Measurements from ENCODE around the gene BTBD2. TPM values are rescaled to one million over a fixed set of nuclear protein-coding genes. Genes with fewer than 3 reads are reported as not detected.

The BTBD2 gene
- total RNA-seq, 3 donors from 2014 or later, result 12.6 to 17.2 (median 14.4) TPM

- no peaks in the 10 kb centered on the region for H3K36me3 Mint-ChIP-seq (ENCODE audit: insufficient read depth)
- peaks cover 15% of the 10 kb centered on the region for H3K4me1 Mint-ChIP-seq (ENCODE audit: low read depth)
- ATAC-seq, result no peak
- DNase-seq, result no peak
- no peaks in the 10 kb centered on the region for H3K27me3 Mint-ChIP-seq (ENCODE audit: low read depth)
- no peak overlapping the region for H3K4me3 Mint-ChIP-seq
- no peaks in the 10 kb centered on the region for H3K9me3 Mint-ChIP-seq
Measured at GRCh38 chr19:1961000-1961883, 54.3 kb downstream of the BTBD2 start.

DNA sequence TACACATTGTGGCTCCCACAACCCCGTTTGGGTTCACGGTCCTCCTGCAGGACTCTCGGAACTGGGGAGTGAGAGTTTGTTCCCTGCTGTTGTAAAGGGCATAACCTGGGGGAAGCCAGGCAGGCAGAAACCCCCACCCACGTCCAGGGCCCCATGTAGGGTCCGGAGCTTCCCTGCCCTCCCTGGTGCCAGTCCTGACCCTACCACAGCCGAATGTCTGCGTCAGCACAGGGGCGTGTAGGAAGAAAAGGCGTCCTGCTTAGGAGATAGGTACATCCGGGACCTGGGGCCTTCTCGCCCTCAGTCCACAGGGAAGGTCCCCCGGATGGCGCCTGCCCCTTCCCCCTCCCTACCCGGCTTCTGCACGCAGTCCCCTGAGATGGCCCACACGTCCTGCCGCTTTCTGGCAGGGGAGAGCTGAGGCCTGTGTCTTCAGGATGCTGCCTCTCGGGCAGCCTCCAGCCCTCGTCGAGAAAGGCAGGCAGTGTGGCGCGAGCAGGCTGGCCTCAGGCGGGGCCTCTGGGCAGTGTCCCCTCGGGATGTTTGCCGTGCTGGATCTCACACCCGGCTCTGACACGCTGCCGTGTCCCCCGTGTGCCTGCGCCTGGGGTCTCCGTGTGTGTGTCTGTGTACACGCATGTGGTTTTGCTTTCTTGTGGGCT, 55.5 kb downstream of the BTBD2 start:
- no peaks in the 10 kb centered on the region for H3K27me3 Mint-ChIP-seq (ENCODE audit: low read depth)
- no peak for DNase-seq

GRCh38 chr19:1957562-1958248, 57.8 kb downstream of the BTBD2 start:
- DNase-seq (no peak), ATAC-seq (no peak)
- Mint-ChIP-seq H3K4me1 (ENCODE audit: low read depth) (peaks cover 10% of the 10 kb centered on the region), H3K9me3 (no peaks in the 10 kb centered on the region), H3K36me3 (ENCODE audit: insufficient read depth) (no peaks in the 10 kb centered on the region), H3K4me3 (no peak overlapping the region), H3K27me3 (ENCODE audit: low read depth) (no peaks in the 10 kb centered on the region)

More for the DNA sequence above, 55.5 kb downstream of the BTBD2 start:
- no peaks in the 10 kb centered on the region for H3K9me3 Mint-ChIP-seq
- H3K4me3 Mint-ChIP-seq, result no peak overlapping the region
- ATAC-seq, result no peak
- no peaks in the 10 kb centered on the region for H3K36me3 Mint-ChIP-seq (ENCODE audit: insufficient read depth)
- peaks cover 10% of the 10 kb centered on the region for H3K4me1 Mint-ChIP-seq (ENCODE audit: low read depth)

DNA sequence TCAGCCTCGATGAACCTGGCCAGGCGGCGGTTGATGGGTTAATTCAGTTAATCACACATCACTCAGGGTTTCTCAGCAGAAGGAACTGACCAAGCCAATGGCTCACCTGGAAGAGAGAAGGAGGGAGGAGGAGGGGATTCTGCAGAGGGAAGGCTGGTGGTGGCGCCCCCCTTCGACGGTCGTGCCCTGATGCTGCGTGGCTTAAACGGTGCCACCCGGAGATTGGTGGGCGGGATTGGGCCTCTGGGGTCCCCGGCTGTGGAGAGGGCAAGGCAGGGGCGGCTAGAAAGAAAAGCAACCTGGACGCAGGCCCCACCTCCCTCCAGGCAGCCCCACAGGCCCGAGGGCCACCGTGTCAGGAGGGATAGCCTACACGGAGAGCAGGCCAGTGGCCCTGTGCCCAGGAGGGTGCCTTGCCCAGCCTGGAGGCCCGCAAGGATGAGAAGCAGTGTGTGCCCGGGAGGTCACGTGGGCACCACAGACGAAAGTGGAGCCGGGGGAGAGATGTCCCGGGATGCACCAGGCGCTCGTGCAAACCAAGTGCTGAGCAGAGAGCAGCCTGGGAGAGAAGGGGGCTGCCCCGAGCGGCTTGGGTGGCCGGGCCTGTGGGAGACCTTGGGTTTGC, 58.5 kb downstream of the BTBD2 start:
- Mint-ChIP-seq H3K4me1 (ENCODE audit: low read depth) (peaks cover 12% of the 10 kb centered on the region), H3K4me3 (no peak overlapping the region), H3K27me3 (ENCODE audit: low read depth) (no peaks in the 10 kb centered on the region), H3K9me3 (no peaks in the 10 kb centered on the region), H3K36me3 (ENCODE audit: insufficient read depth) (peaks cover 2% of the 10 kb centered on the region)
- ATAC-seq (peak in 1 of 2 donors; percentile 4), DNase-seq (no peak)

GRCh38 chr19:1956122-1956494, 59.4 kb downstream of the BTBD2 start:
- Mint-ChIP-seq H3K9me3 (no peaks in the 10 kb centered on the region), H3K4me1 (ENCODE audit: low read depth) (peaks cover 12% of the 10 kb centered on the region), H3K27me3 (ENCODE audit: low read depth) (no peaks in the 10 kb centered on the region), H3K4me3 (no peak overlapping the region), H3K36me3 (ENCODE audit: insufficient read depth) (peaks cover 2% of the 10 kb centered on the region)
- DNase-seq (no peak), ATAC-seq (no peak)

- ATAC-seq, result no peak
- Mint-ChIP-seq H3K9me3 (no peaks in the 10 kb centered on the region), H3K4me1 (ENCODE audit: low read depth) (peaks cover 11% of the 10 kb centered on the region), H3K27me3 (ENCODE audit: low read depth) (no peaks in the 10 kb centered on the region), H3K36me3 (ENCODE audit: insufficient read depth) (peaks cover 2% of the 10 kb centered on the region), H3K4me3 (no peak overlapping the region)
- DNase-seq, result no peak
Measured at GRCh38 chr19:1955171-1956121, 60.1 kb downstream of the BTBD2 start.

- Mint-ChIP-seq H3K36me3 (ENCODE audit: insufficient read depth) (peaks cover 2% of the 10 kb centered on the region), H3K4me1 (ENCODE audit: low read depth) (peaks cover 11% of the 10 kb centered on the region), H3K4me3 (no peak overlapping the region), H3K9me3 (no peaks in the 10 kb centered on the region), H3K27me3 (ENCODE audit: low read depth) (no peaks in the 10 kb centered on the region)
- no peak for DNase-seq
- ATAC-seq, result no peak
Measured at GRCh38 chr19:1954532-1954933, 61.0 kb downstream of the BTBD2 start.

- Mint-ChIP-seq H3K27me3 (ENCODE audit: low read depth) (no peaks in the 10 kb centered on the region), H3K9me3 (no peaks in the 10 kb centered on the region), H3K4me3 (no peak overlapping the region), H3K36me3 (ENCODE audit: insufficient read depth) (peaks cover 2% of the 10 kb centered on the region), H3K4me1 (ENCODE audit: low read depth) (peaks cover 17% of the 10 kb centered on the region)
- DNase-seq (no peak), ATAC-seq (no peak)
Measured at GRCh38 chr19:1953441-1954094, 61.9 kb downstream of the BTBD2 start.

GRCh38 chr19:1953037-1953436, 62.5 kb downstream of the BTBD2 start:
- no peak for ATAC-seq
- H3K36me3 Mint-ChIP-seq (ENCODE audit: insufficient read depth), result peaks cover 2% of the 10 kb centered on the region

GRCh38 chr19:1952635-1953034, 62.9 kb downstream of the BTBD2 start:
- H3K9me3 Mint-ChIP-seq, result no peaks in the 10 kb centered on the region
- no peak overlapping the region for H3K4me3 Mint-ChIP-seq
- no peaks in the 10 kb centered on the region for H3K27me3 Mint-ChIP-seq (ENCODE audit: low read depth)
- H3K36me3 Mint-ChIP-seq (ENCODE audit: insufficient read depth), result peaks cover 2% of the 10 kb centered on the region
- no peak for DNase-seq
- H3K4me1 Mint-ChIP-seq (ENCODE audit: low read depth), result peaks cover 19% of the 10 kb centered on the region
- ATAC-seq, result no peak

More at GRCh38 chr19:1953037-1953436, 62.5 kb downstream of the BTBD2 start:
- Mint-ChIP-seq H3K4me1 (ENCODE audit: low read depth) (peaks cover 19% of the 10 kb centered on the region), H3K4me3 (no peak overlapping the region), H3K9me3 (no peaks in the 10 kb centered on the region), H3K27me3 (ENCODE audit: low read depth) (no peaks in the 10 kb centered on the region)
- no peak for DNase-seq

DNA sequence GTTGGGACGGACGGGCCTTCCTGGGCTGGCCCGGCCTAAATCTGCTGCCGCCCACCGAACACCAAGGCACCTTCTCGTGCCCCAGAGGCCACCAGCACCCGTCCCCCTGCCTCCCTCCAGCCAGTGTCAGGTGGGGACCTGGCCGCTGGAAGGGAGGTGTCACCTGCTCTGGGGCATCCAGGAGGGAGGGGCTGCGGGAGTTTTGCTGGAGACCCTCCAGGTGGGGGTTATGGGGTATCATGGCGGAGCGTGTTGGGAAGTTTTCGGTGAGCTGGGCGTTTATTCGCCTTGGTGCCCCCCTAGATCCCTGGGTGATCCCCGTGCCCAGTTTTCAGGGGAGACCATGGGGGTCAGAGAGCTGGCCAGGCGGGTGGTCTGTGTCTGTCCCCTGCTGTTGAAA, 64.9 kb downstream of the BTBD2 start:
- no peak overlapping the region for H3K4me3 Mint-ChIP-seq
- no peaks in the 10 kb centered on the region for H3K27me3 Mint-ChIP-seq (ENCODE audit: low read depth)
- H3K9me3 Mint-ChIP-seq, result no peaks in the 10 kb centered on the region
- no peak for DNase-seq
- peaks cover 2% of the 10 kb centered on the region for H3K36me3 Mint-ChIP-seq (ENCODE audit: insufficient read depth)
- ATAC-seq, result no peak
- H3K4me1 Mint-ChIP-seq (ENCODE audit: low read depth), result peaks cover 20% of the 10 kb centered on the region

- peaks cover 2% of the 10 kb centered on the region for H3K36me3 Mint-ChIP-seq (ENCODE audit: insufficient read depth)
- DNase-seq, result no peak
- H3K27me3 Mint-ChIP-seq (ENCODE audit: low read depth), result no peaks in the 10 kb centered on the region
- H3K4me3 Mint-ChIP-seq, result no peak overlapping the region
- H3K9me3 Mint-ChIP-seq, result no peaks in the 10 kb centered on the region
- H3K4me1 Mint-ChIP-seq (ENCODE audit: low read depth), result peaks cover 22% of the 10 kb centered on the region
- no peak for ATAC-seq
Measured at GRCh38 chr19:1949304-1950101, 66.0 kb downstream of the BTBD2 start.
